Parathyroid adenoma (tissue), 2 donors: Measurements from ENCODE around the gene SLC22A3.
"Not testable (repeated sequence)": the region's sequence is repeated elsewhere in the genome, so short reads cannot be mapped to it uniquely, and the experiment has no call there.

Experiments used
- H2AFZ ChIP-seq: fragments of 300-600 bp; sonication (generic); one replicate; pipeline ENCODE4 v1.7.0; 2017; ENCODE audit warnings: antibody characterized with exemption, mild to moderate bottlenecking
- H3K27ac ChIP-seq: fragments of 300-600 bp; sonication (generic); one replicate; pipeline ENCODE4 v1.7.0; 2017
- H3K27me3 ChIP-seq: fragments of 300-600 bp; sonication (generic); one replicate; pipeline ENCODE4 v1.7.0; 2017; ENCODE audit warnings: low read length; ENCODE audit not compliant: control insufficient read depth, insufficient read depth
- H3K36me3 ChIP-seq: fragments of 300-600 bp; sonication (generic); one replicate; pipeline ENCODE4 v1.7.0; 2017; ENCODE audit warnings: low read length; ENCODE audit not compliant: control insufficient read depth, insufficient read depth
- H3K4me1 ChIP-seq: fragments of 300-600 bp; sonication (generic); one replicate; pipeline ENCODE4 v1.7.0; 2017; ENCODE audit warnings: control low read depth
- H3K4me2 ChIP-seq: fragments of 300-600 bp; sonication (generic); one replicate; pipeline ENCODE4 v1.7.0; 2017; ENCODE audit warnings: low read length
- H3K4me3 ChIP-seq: fragments of 300-600 bp; sonication (generic); one replicate; pipeline ENCODE4 v1.7.0; 2017; ENCODE audit warnings: low read depth, low read length
- H3K79me2 ChIP-seq: fragments of 300-600 bp; sonication (generic); one replicate; pipeline ENCODE4 v1.7.0; 2017; ENCODE audit warnings: control low read depth
- H3K9ac ChIP-seq: fragments of 300-600 bp; sonication (generic); one replicate; pipeline ENCODE4 v1.7.0; 2017; ENCODE audit warnings: mild to moderate bottlenecking
- H3K9me3 ChIP-seq: fragments of 300-600 bp; sonication (generic); one replicate; pipeline ENCODE4 v1.7.0; 2017; ENCODE audit warnings: low read length; ENCODE audit not compliant: control insufficient read depth
- TF ChIP-seq, protein P1 (sequence below): fragments of 300-600 bp; sonication (generic); IDR thresholded peaks from one replicate; pipeline ENCODE4 v1.7.0; 2017; ENCODE audit warnings: antibody characterized with exemption, mild to moderate bottlenecking
- donor health status: primary hyperparathyroidism.

Gene SLC22A3

DNA sequence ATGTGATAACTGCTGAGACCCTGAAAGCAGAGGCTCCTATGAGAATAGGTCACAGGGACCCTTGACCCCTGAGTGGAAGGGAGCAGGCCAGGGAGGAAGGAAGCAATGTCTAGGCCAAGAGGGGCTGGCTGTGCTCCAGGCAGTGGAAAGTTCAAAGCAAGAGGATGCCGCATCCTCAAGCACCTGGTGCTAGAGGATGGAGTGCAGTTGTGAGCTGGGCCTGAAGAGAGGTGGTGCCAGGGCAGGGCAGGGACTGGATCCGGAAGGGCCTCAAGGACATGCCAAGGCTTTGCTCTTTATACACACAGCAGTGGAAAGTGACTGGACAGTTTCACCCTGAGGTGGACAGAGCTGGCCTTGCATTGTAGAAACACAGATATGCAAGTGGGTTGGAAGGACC is 97.0 kb downstream of the SLC22A3 start:
- Histone ChIP-seq H3K9ac (no peak overlapping the region), H3K4me1 (no peaks in the 10 kb centered on the region), H3K79me2 (no peaks in the 10 kb centered on the region), H3K4me2 (no peak overlapping the region), H3K4me3 (no peak overlapping the region), H3K9me3 (no peaks in the 10 kb centered on the region), H3K36me3 (no peaks in the 10 kb centered on the region), H3K27me3 (no peaks in the 10 kb centered on the region), H3K27ac (no peak overlapping the region), H2AFZ (no peak overlapping the region)
- TF ChIP-seq, protein P1, sequence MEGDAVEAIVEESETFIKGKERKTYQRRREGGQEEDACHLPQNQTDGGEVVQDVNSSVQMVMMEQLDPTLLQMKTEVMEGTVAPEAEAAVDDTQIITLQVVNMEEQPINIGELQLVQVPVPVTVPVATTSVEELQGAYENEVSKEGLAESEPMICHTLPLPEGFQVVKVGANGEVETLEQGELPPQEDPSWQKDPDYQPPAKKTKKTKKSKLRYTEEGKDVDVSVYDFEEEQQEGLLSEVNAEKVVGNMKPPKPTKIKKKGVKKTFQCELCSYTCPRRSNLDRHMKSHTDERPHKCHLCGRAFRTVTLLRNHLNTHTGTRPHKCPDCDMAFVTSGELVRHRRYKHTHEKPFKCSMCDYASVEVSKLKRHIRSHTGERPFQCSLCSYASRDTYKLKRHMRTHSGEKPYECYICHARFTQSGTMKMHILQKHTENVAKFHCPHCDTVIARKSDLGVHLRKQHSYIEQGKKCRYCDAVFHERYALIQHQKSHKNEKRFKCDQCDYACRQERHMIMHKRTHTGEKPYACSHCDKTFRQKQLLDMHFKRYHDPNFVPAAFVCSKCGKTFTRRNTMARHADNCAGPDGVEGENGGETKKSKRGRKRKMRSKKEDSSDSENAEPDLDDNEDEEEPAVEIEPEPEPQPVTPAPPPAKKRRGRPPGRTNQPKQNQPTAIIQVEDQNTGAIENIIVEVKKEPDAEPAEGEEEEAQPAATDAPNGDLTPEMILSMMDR: no peak

DNA sequence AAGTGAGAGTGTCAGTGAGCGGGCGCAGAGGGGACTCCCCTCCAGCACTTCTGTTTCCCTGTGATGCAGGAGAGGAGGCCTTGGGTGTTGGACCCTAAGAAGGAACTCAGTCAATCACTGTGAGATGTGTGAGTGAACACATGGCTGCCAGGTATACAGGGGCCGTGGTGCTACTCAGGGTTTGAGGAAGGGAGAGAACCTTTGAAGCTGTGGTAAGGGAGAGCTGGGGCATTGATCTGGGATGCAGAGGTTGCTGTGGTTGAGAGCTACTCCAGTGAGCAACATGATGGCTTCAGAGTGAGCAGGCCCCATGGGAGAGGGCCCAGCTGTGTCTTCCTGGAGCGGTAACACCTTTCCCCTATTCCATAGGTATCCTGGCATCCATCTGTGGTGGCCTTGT is 99.2 kb downstream of the SLC22A3 start:
- H3K4me2 ChIP-seq: no peak overlapping the region
- no peaks in the 10 kb centered on the region for H3K36me3 ChIP-seq
- H3K4me1 ChIP-seq: no peaks in the 10 kb centered on the region
- H3K27me3 ChIP-seq: no peaks in the 10 kb centered on the region
- no peak overlapping the region for H3K4me3 ChIP-seq
- TF ChIP-seq, protein P1: no peak
- H3K9ac ChIP-seq: no peak overlapping the region
- H2AFZ ChIP-seq: no peak overlapping the region
- no peaks in the 10 kb centered on the region for H3K9me3 ChIP-seq
- H3K79me2 ChIP-seq: no peaks in the 10 kb centered on the region
- no peak overlapping the region for H3K27ac ChIP-seq

DNA sequence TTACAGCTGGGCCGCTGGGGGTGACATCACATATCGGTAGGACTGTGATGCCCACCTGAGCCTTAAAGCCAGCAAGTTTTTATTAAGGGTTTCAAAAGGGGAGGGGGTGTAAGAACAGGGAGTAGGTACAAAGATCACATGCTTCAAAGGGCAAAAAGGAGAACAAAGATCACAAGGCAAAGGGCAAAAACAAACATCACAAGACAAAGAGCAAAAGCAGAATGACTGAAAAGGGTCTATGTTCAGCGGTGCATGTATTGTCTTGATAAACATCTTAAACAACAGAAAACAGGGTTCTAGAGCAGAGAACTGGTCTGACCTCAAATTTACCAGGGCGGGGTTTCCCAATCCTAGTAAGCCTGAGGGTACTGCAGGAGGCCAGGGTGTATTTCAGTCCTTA is 101.6 kb downstream of the SLC22A3 start:
- H3K36me3 ChIP-seq, H2AFZ ChIP-seq, H3K27ac ChIP-seq, H3K9me3 ChIP-seq, H3K9ac ChIP-seq, H3K4me1 ChIP-seq, H3K27me3 ChIP-seq, H3K4me3 ChIP-seq, H3K79me2 ChIP-seq, H3K4me2 ChIP-seq: not testable (repeated sequence)

DNA sequence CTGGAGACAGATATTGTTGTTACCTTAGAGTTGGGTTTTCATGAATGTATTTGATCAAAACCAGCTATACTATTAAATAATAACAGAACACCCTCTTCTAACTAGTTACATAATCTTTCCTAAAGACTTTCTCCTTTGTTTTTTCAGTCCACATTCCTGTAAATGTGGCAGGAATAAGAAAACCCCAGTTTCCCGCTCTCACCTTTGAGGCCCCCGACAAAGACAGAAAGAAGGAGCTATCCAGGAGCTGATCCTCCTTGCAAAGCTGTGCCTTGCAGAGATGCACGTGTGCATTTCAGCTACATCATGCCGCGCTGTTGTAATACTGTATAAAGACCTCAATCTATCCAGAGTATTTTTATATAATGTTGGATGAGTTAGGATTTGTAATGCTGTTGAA is 102.7 kb downstream of the SLC22A3 start:
- TF ChIP-seq, protein P1: no peak
- Histone ChIP-seq H3K4me3 (no peak overlapping the region), H3K9me3 (no peaks in the 10 kb centered on the region)

DNA sequence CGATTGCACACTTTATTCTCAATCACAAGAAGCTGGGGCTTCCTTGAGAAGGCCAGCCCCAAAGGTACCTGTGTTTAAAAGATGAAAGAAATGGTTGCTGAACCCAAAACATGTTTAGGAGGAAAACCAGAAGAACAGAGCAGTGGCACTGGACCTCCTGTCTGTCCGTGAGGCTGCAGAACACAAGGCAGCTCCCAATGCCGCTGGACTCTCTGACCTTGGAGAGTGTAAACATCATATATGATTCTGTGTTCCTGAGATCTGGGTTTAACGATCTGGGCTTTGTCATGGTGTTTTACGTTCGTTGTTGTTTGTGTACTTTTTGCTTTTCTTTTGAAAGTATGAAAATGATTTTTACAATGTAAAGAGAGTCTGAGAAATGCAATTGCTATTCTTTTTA is 106.1 kb downstream of the SLC22A3 start:
- H3K4me2 ChIP-seq: no peak overlapping the region
- no peak overlapping the region for H3K4me3 ChIP-seq
- H3K9me3 ChIP-seq: no peaks in the 10 kb centered on the region
- TF ChIP-seq, protein P1: no peak
- no peaks in the 10 kb centered on the region for H3K4me1 ChIP-seq
- H3K27me3 ChIP-seq: no peaks in the 10 kb centered on the region
- no peaks in the 10 kb centered on the region for H3K79me2 ChIP-seq
- no peak overlapping the region for H3K27ac ChIP-seq
- H2AFZ ChIP-seq: no peak overlapping the region
- no peaks in the 10 kb centered on the region for H3K36me3 ChIP-seq
- H3K9ac ChIP-seq: no peak overlapping the region

More for the DNA sequence above, 102.7 kb downstream of the SLC22A3 start:
- Histone ChIP-seq H3K27ac (no peak overlapping the region), H2AFZ (no peak overlapping the region), H3K9ac (no peak overlapping the region), H3K4me1 (no peaks in the 10 kb centered on the region), H3K4me2 (no peak overlapping the region), H3K27me3 (no peaks in the 10 kb centered on the region), H3K36me3 (no peaks in the 10 kb centered on the region), H3K79me2 (no peaks in the 10 kb centered on the region)
